Left ventricle myocardium superior (tissue), 1 donor: Measurements from ENCODE around the gene ADAT1. TPM values are rescaled to one million over a fixed set of nuclear protein-coding genes. Genes with fewer than 3 reads are reported as not detected.
A peak's percentile ranks its signal among the peaks of the same experiment; 100 is the strongest.
"Not testable (repeated sequence)": the region's sequence is repeated elsewhere in the genome, so short reads cannot be mapped to it uniquely, and the experiment has no call there.

Experiments used
- ATAC-seq: fragments of 200-7000 bp; cut with Tn5 transposase; one replicate; pipeline ENCODE4 v1.9.1; 2020; ENCODE audit warnings: mild to moderate bottlenecking, moderate library complexity
- DNase-seq: peaks from one replicate; pipeline ENCODE4 v3.0.0-alpha.2; 2020
- intact Hi-C: fragments of 100-400 bp; cut with micrococcal nuclease; formaldehyde crosslinking; loops from one replicate; pipeline ENCODE4 v1.11.0; 2022
- total RNA-seq: library from RNA; stranded (reverse); fragmentation: NEBNext Ultra II Directional; extraction: Animal tissue kit (Norgen Biotek cat#: 25700); gene quantifications from one replicate; pipeline ENCODE4 v1.2.1, GENCODE V29; 2021
- donor health status: DM: no; HTN: yes; CAD: no; lungs with severe emphysema.

ADAT1 gene
- total RNA-seq, 1 donor from 2014 or later, result 19.0 TPM

- DNase-seq, result no peak
- ATAC-seq, result no peak
- intact Hi-C loops, result no loop called here
These were observed 3.7 kb upstream of the ADAT1 start for GRCh38 chr16:75626806-75627205.

- no peak for DNase-seq
- intact Hi-C loops, result no loop called here
- ATAC-seq, result no peak
These were observed 1.8 kb upstream of the ADAT1 start for GRCh38 chr16:75624921-75625334.

GRCh38 chr16:75621170-75621477, 2.0 kb downstream of the ADAT1 start:
- DNase-seq (no peak), ATAC-seq (no peak)
- intact Hi-C loops, result no loop called here

GRCh38 chr16:75620326-75621169, 2.5 kb downstream of the ADAT1 start:
- DNase-seq, result no peak
- intact Hi-C loops, result no loop called here
- no peak for ATAC-seq

DNA sequence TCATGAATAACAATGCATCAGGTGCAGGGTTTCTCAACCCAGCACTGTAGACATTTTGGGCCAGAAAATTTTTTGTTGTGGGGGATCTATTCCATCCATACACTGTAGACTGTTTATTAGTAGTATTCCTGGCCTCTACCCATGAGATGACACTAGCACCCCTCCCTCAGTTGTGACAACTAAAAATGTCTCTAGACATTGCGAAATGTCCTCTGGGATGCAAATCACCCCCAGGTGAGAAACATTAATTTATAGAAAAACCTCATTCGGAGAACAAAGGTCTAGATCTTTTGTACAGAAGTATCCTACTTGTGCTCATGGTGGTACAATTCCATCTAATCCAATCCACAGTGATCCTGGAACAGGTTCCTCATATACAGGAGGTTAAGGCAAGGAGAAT, 4.3 kb downstream of the ADAT1 start:
- DNase-seq, result no peak
- intact Hi-C loops, result no loop called here
- ATAC-seq, result no peak

DNA sequence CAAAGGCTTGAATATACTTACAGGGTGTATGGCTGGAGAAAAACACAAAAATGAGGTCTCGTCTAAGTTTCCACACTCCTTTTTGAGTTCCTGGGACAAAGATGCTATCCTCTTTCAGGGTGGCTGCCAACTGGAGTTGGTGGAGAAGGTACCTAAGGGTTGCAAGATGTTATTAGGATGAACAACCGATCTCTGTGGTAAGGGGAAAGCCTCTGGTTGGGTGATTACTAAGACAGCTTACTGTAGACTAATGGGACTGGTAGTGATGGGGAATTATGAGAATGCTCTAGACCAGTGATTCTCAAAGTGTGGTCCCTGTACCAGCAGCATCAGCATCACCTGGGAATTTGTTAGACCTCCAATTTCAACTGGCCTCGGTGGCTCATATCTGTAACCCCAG, 6.0 kb downstream of the ADAT1 start:
- no peak for DNase-seq
- ATAC-seq, result no peak
- intact Hi-C loops, result no loop called here

DNA sequence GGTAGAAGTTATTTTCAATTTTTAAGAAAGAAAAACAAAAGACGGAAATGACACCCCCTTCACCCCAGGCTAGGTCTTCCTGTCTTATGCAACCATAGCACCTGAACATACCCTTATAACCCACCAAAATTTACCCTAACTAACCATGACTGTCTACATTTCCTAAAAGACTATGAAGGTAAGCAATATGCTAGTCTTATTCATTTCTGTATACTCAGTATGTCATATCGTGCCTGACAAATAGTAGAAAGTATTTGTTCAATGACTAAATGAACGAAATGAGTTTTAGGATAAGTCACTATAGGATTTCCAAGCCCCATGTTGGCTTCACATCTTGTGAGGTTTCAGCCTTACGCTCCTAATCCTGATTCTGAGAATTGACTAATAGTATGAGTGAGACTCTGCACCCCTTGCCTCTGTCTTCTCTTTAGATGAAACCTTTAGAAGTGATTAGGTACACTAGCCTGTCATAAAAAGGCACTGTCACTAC, 6.5 kb downstream of the ADAT1 start:
- ATAC-seq (no peak), DNase-seq (no peak)
- intact Hi-C loops, result no loop called here

GRCh38 chr16:75615619-75616018, 7.5 kb downstream of the ADAT1 start:
- intact Hi-C loops, result no loop called here
- DNase-seq (no peak), ATAC-seq (no peak)

DNA sequence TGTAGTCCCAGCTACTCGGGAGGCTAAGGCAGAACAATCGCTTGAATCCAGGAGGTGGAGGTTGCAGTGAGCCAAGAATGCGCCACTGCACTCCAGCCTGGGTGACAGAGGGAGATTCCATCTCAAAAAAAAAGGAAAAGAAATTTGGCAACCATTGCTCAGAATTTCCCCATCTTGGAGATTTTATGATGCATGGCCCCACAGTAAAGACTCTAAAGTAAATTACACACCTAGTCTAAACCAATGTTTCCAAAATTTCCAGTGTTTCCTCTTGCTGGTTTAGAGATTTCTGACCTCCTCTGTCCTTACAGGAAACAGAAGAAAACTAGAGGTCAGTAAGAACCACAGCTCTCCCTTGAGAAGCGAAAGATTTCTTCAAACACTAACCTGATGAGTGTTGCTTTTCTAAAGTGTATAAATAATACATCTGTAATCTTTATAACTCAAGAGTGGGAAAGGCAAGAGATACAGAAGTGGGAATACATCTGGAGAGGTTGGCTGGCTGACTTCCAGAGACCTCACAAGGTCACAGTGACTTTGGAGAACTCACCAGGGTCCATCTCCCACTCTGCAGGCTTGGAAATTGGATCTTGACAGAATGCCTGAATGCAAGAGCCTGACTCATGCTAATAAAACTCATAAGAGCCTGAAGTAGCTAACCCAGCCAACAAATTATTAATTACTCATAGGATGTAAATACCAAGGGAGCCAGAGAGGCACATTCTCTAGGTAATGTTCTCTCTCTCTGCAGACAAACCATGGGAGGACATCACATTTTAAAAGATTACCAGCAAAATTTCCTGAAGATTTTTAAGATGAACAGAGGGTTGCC, 8.8 kb downstream of the ADAT1 start:
- ATAC-seq, result no peak
- no peak for DNase-seq
- intact Hi-C loops, result no loop called here

DNA sequence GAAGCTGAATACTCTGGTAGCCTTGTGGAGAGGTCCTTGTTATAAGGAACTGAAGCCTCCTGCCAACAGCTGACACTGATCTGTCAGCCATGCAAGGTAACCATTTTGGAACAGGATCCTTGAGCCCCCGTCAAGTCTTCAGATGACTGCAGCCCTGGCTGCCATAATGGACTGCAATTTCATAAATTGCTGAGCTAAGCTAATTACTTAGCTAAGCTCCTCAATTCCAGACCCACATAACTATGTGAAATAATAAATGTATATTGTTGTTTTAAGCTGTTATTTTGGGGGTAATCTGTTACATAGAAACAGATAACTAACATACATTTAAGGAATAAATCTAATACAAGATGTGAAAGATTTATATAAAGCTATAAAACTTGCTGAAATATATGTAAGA, 16.6 kb downstream of the ADAT1 start:
- no peak for DNase-seq
- intact Hi-C loops, result no loop called here
- ATAC-seq, result no peak

DNA sequence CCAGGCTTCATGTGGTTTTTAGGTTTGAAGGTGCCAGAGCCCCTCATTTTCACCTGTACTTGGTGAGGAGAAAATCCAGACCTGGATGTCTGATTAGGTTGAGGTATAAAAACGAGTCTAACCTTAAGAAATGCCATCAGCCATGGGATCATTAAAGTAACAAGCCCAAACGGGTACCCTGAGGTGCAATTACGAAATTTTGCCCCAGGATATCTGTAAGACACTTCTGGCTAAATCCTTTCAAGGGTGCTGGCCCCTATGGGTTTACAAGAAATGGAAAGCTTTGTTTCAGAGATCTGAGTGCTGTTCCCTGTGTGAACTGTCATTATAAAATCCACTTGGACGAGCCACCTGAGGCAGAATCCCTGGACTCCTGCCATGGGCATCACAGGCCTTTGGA, 19.8 kb downstream of the ADAT1 start:
- ATAC-seq (no peak), DNase-seq (no peak)
- intact Hi-C loops, result no loop called here

- ATAC-seq (peak; percentile 71), DNase-seq (no peak)
- intact Hi-C loops, result no loop called here
These were observed 23.4 kb downstream of the ADAT1 start for GRCh38 chr16:75599452-75600277.

- ATAC-seq, result no peak
These were observed 29.0 kb downstream of the ADAT1 start for GRCh38 chr16:75593825-75594820.

DNA sequence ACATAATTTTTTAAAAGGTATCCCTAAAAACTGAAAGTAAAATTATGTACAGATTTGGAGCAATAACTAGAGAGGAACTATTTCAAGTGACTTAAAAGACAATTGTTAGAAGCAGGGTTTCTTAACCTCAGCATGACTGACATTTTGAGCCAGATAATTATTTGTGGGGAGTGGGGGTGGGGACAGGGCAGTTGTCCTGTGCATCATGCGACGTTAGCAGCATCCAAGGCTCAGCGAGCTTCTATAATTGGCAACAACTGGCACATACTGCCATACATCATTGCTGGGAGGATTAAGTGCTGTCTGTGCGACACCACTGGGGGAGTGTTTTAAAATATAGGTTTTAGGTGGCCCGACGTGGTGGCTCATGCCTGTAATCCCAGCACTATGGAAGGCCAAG, 29.8 kb downstream of the ADAT1 start:
- intact Hi-C loops, result no loop called here

More at GRCh38 chr16:75593825-75594820, 29.0 kb downstream of the ADAT1 start:
- DNase-seq, result no peak
- intact Hi-C loops, result no loop called here

GRCh38 chr16:75591927-75592326, 31.2 kb downstream of the ADAT1 start:
- intact Hi-C loops, DNase-seq, ATAC-seq: not testable (repeated sequence)

More for the DNA sequence above, 29.8 kb downstream of the ADAT1 start:
- DNase-seq, result no peak
- no peak for ATAC-seq

- intact Hi-C loops, result no loop called here
- peak; percentile 68 for DNase-seq
- ATAC-seq, result peak; percentile 92
These were observed 31.9 kb downstream of the ADAT1 start for GRCh38 chr16:75590920-75591843.

DNA sequence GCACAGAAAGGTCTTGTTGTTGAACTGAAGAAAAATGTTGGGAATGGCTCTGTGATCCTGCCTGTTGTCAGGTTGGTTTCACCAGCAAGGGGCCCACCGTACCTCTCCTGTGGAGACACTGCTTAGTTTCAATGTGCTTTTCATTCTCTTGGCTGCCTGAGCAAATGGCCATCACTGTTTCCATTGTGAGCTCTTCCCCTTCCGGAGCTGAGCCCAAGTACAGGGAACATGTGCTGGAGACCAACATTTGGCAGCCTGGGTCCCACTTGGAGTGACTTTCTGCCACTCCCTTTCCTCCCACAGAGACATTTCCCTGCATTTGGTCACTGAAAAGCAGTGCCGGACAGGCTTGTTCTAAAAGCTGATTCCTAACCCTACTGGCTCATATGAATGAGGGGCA, 33.8 kb downstream of the ADAT1 start:
- ATAC-seq (peak; percentile 72), DNase-seq (peak; percentile 69)
- intact Hi-C loops, result no loop called here
